ENCODE measurements around the gene RPH3AL.
"Not testable (repeated sequence)": the region's sequence is repeated elsewhere in the genome, so short reads cannot be mapped to it uniquely, and the experiment has no call there.

RPH3AL gene

DNA sequence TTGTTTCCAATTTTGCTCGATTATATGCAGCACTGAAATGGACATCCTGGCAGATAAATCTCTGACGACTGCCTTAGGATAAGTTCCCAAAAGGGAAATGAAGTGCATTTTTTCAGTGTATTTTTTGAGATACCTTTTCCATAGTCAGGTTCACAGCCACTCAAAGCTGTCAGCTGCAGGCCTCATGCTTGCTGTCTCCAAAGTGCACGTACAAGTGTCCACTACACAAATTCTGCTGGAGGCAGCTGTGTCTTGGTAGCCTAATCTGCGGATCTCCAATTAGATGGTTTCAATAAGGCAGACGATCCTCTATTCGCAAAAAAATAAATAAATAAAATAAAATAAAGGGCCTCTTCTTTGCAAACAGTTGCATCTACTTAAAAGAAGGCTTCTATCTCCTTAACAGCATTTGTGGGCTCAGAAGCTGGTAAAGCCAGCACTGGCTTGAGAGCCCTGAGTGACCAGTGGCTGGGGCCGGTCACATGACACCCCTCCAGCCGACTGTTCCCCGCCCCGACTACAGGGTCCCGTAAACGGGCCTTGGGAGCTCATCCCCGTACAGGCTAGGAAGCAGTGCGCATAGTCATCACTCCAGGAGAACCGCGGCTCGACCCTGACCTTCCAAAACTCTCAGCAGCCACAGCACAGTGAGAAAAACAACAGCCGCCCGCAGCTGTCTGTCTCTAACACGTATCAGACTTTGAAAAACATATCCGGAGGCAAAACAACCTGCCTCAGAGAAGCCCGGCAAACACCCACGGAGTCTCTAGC, 18.8 kb downstream of the RPH3AL start:
- DNase-seq, result no peak

DNA sequence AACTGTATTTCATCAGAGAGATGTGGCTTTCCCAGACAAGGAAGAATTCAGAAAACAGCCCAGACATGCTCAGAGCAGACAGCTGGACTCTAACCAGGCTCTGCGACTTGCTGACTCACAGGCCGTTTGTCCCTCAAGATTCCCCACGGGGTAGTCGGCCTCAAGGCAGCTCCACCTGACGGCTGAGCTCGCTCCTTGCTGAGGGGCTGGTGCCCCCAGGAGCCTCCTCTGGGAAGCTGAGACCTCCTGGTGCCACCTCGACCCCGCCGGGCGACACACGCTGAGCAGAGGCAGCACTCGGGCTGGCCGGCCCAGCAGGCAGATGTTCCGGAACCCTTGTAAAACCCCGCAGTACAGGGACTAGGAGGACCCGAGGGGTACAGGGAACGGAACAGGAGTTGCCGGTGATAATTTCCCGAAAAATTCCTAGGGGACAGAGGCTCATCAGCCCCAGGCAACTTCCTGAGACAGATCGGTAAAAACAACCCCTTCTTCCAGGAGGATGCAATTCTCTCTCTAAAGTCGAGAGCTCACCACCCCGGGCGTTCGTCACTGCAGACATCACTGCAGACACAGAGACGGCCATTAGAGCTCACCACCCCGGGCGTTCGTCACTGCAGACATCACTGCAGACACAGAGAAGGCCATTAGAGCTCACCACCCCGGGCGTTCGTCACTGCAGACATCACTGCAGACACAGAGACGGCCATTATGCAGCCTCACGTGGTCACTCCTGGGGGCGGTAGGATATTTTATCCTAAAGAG, 19.9 kb downstream of the RPH3AL start:
- DNase-seq, result no peak

DNA sequence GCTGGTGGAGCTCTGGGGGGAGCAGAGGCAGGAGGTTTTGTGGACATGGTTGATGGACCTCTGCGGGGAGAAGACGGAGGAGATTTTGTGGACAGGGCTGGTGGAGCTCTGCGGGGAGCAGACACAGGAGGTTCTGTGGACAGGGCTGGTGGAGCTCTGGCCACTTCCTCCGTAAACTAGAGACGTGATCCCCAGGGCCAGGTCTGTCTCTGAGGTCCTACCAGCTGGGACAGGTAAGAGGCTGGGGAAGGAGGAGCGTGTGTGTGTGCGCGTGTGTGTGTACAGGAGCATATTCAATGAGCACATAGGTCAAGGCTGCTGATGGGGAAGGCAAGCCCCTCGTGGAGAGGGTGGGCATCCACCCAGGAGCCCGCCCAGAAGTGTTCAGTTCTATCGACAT, 20.6 kb downstream of the RPH3AL start:
- DNase-seq, result no peak

- no peak for DNase-seq
Measured at GRCh38 chr17:330993-331701, 21.5 kb downstream of the RPH3AL start.

DNA sequence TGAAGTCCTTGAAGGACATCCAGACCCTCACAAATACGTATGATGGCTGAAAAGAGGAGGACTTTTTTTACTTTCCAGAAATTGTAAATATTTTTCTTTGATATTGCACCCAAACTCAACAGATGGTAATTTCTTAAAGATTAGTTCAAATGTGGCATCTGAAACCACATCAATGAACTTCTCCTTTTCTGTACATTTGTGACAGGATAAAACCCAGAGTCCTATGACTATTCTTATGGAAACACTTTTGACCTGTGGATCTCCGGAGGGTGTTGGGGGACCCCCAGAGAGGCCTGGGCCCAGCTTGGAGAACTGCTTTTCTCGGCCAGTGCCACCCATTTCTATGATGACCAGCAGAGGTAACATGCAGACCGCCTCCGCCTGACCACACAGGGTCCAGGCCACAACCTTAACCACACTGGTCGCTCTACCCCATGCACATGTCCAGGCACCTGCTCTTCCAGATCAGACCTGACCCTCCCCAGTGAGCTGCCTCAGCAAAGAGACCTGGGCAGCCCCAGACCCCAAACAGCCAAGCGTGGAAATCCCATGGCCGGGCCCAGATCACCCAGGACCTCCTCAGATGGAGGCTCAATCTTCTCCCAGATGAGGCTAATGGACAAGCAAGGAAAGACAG, 22.7 kb downstream of the RPH3AL start:
- no peak for DNase-seq

DNA sequence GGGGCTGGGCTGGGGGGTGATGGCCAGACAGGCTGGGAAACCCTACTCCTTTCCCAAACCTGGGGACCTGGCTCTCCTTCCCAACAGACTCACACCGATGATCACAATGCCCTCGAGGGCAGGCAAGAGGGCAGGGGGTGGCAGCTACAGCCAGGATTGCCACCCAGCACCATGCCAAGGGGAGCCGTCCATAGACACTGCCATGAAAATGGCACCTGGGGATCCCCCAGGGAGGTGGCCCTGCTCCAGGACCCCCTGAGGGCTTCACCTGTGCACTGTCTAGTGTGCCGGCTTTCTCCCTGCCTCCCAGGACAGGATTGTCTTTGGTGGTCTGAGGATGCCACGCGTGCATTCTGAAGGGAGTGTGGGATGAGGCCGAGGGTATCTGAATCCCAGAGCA, 24.6 kb downstream of the RPH3AL start:
- DNase-seq, result no peak

- DNase-seq, result no peak
Measured at GRCh38 chr17:327296-327695, 25.3 kb downstream of the RPH3AL start.

GRCh38 chr17:326010-326621, 26.5 kb downstream of the RPH3AL start:
- no peak for DNase-seq

- no peak for DNase-seq
Measured at GRCh38 chr17:325270-326009, 27.2 kb downstream of the RPH3AL start.

GRCh38 chr17:323721-324571, 28.7 kb downstream of the RPH3AL start:
- DNase-seq, result no peak

- no peak for DNase-seq
Measured at GRCh38 chr17:323181-323580, 29.4 kb downstream of the RPH3AL start.

GRCh38 chr17:322006-322780, 30.4 kb downstream of the RPH3AL start:
- no peak for DNase-seq

- no peak for DNase-seq
Measured at GRCh38 chr17:321386-321941, 31.1 kb downstream of the RPH3AL start.

GRCh38 chr17:320809-321385, 31.7 kb downstream of the RPH3AL start:
- no peak for DNase-seq

GRCh38 chr17:320139-320538, 32.5 kb downstream of the RPH3AL start:
- no peak for DNase-seq

GRCh38 chr17:319266-319665, 33.3 kb downstream of the RPH3AL start:
- no peak for DNase-seq

DNA sequence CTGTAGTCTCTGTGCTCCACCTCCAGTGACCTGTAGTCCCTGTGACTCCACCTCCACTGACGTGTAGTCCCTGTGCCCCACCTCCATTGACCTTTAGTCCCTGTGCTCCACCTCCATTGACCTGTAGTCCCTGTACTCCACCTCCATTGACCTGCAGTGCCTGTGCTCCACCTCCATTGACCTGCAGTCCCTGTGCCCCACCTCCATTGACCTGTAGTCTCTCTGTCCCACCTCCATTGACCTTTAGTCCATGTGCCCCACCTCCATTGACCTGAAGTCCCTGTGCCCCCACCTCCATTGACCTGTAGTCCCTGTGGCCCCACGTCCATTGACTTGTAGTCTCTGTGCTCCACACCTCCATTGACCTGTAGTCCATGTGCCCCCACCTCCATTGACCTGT, 35.5 kb downstream of the RPH3AL start:
- DNase-seq, result not testable (repeated sequence)

DNA sequence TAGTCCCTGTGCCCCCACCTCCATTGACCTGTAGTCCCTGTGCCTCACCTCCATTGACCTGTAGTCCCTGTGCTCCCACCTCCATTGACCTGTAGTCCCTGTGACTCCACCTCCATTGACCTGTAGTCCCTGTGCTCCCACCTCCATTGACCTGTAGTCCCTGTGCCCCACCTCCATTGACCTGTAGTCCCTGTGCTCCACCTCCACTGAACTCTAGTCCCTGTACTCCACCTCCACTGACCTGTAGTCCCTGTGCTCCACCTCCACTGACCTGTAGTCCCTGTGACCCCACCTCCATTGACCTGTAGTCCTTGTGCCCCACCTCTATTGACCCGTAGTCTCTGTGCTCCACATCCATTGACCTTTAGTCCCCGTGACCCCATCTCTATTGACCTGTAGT, 37.2 kb downstream of the RPH3AL start:
- not testable (repeated sequence) for DNase-seq

- not testable (repeated sequence) for DNase-seq
Measured at GRCh38 chr17:314614-314944, 38.0 kb downstream of the RPH3AL start.
